Psoas muscle (tissue), 8 donors: Measurements from ENCODE around the gene CASK. TPM values are rescaled to one million over a fixed set of nuclear protein-coding genes. Genes with fewer than 3 reads are reported as not detected.

ENCODE experiments used
- ATAC-seq, 4 donors: fragments of 200-7000 bp; cut with Tn5 transposase; one replicate each; pipeline ENCODE4 v1.9.1; 2020; ENCODE audit warnings: moderate library complexity in 3 of 4, mild to moderate bottlenecking in 2 of 4
- DNase-seq, 2 donors: peaks; one replicate each; pipeline ENCODE4 v3.0.0-alpha.2; 2020
- H3K27ac ChIP-seq: fragments of 200-600 bp; one replicate; pipeline ENCODE4 v1.8.0; 2022
- H3K27me3 ChIP-seq, 3 donors: fragments of 200-600 bp in 1 of 3; one replicate each; pipeline versions ENCODE4 v1.6.1 to v1.8.0; 2013 to 2022; ENCODE audit warnings: low read length in 2 of 3, mild to moderate bottlenecking in 2 of 3, moderate library complexity in 1 of 3; ENCODE audit not compliant: insufficient read depth in 3 of 3
- H3K36me3 ChIP-seq, 2 donors: fragments of 200-600 bp in 1 of 2; one replicate each; pipeline versions ENCODE4 v1.6.1 to v1.8.0; 2013 to 2022; ENCODE audit warnings: low read depth in 1 of 2, mild to moderate bottlenecking in 1 of 2, moderate library complexity in 1 of 2; ENCODE audit not compliant: insufficient read depth in 1 of 2
- H3K4me1 ChIP-seq: fragments of 200-600 bp; one replicate; pipeline ENCODE4 v1.8.0; 2022
- H3K4me3 ChIP-seq: fragments of 200-600 bp; one replicate; pipeline ENCODE4 v1.8.0; 2022; ENCODE audit warnings: mild to moderate bottlenecking
- H3K9me3 ChIP-seq: fragments of 200-600 bp; one replicate; pipeline ENCODE4 v1.8.0; 2022
- WGBS, 3 donors: extraction: QIAGEN DNeasy Blood & Tissue Kit; methylation state at CpG; one replicate each; pipeline versions ENCODE4 v1.1.6 to v1.1.7; 2013; 5-methylcytosine and 5-hydroxymethylcytosine counted together
- intact Hi-C, 2 donors: fragments of 100-400 bp; cut with DNase I; formaldehyde crosslinking; loops; one replicate each; pipeline versions ENCODE4 v1.11.0 to v1.14.2; 2022
- polyA plus RNA-seq, 3 donors: library from polyadenylated mRNA; stranded (reverse); fragments of 200-250 nt; gene quantifications; one replicate each; pipeline ENCODE4 v1.2.3, GENCODE V29; 2013
- total RNA-seq, 4 donors: library from RNA; stranded (reverse); fragmentation: NEBNext Ultra II Directional in 2 of 4; extraction: Animal tissue kit (Norgen Biotek cat#: 25700) in 2 of 4; gene quantifications; one replicate each; pipeline versions ENCODE4 v1.2.1 to v1.2.4, GENCODE V29; 2021 to 2023
- TF ChIP-seq, protein P1 (sequence below): fragments of 200-600 bp; IDR thresholded peaks from one replicate; pipeline ENCODE4 v1.8.0; 2022; ENCODE audit warnings: antibody characterized with exemption
- donor health status: healthy with polysubstance abuse.
- donor health status: DM: no; HTN: no; CAD: no; lungs with moderate emphysema.
- donor health status: Bipolar disorder and iron deficiency.
- donor health status: healthy.
- donor health status: DM: yes; HTN: yes; CAD: no.
- donor health status: DM: no; HTN: no; CAD: no.
- donor health status: DM: no; HTN: no; CAD: no.
- donor health status: DM: yes; HTN: yes; CAD: no.

CASK gene
- total and polyA plus RNA-seq, 7 donors: 2.8 to 19.4 (median 9.7) TPM

GRCh38 chrX:41630091-41630490, 293.3 kb downstream of the CASK start:
- no peaks in the 10 kb centered on the region for H3K9me3 ChIP-seq
- no peaks in the 10 kb centered on the region for H3K4me1 ChIP-seq
- 86 to 100% (median 92%) methylated on average over 2 of the region's 2 CpGs for WGBS, 3 donors
- DNase-seq: no peak
- intact Hi-C loops: no loop called here
- H3K27ac ChIP-seq: no peak overlapping the region
- H3K36me3 ChIP-seq: peaks cover 0 to 5% of the 10 kb centered on the region in 2 donors
- H3K27me3 ChIP-seq: peaks cover 0 to 3% (median 0%) of the 10 kb centered on the region in 3 donors
- ATAC-seq: no peak
- TF ChIP-seq, protein P1, sequence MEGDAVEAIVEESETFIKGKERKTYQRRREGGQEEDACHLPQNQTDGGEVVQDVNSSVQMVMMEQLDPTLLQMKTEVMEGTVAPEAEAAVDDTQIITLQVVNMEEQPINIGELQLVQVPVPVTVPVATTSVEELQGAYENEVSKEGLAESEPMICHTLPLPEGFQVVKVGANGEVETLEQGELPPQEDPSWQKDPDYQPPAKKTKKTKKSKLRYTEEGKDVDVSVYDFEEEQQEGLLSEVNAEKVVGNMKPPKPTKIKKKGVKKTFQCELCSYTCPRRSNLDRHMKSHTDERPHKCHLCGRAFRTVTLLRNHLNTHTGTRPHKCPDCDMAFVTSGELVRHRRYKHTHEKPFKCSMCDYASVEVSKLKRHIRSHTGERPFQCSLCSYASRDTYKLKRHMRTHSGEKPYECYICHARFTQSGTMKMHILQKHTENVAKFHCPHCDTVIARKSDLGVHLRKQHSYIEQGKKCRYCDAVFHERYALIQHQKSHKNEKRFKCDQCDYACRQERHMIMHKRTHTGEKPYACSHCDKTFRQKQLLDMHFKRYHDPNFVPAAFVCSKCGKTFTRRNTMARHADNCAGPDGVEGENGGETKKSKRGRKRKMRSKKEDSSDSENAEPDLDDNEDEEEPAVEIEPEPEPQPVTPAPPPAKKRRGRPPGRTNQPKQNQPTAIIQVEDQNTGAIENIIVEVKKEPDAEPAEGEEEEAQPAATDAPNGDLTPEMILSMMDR: no peak
- no peak overlapping the region for H3K4me3 ChIP-seq

DNA sequence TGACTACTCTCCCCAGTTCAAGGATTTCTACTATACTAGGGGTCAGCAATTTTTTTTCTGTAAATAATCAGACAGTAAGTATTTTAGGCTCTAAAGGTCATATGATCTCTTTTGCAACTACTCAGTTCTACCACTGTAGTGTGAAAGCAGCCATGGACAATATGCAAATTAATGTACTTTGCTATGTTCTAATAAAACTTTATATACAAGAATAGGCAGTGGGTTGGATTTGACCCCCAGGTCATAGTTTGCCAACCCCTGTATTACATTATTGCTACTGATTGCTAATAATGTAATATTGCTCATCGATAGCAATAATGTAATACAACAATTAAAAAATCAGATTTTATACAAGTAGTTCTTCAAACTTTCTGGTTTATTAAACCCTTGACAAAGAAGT, 293.8 kb downstream of the CASK start:
- H3K27ac ChIP-seq: no peak overlapping the region
- H3K4me3 ChIP-seq: no peak overlapping the region
- H3K4me1 ChIP-seq: no peaks in the 10 kb centered on the region
- no peak for DNase-seq
- H3K9me3 ChIP-seq: no peaks in the 10 kb centered on the region
- TF ChIP-seq, protein P1: no peak
- peaks cover 0 to 3% (median 0%) of the 10 kb centered on the region in 3 donors for H3K27me3 ChIP-seq
- H3K36me3 ChIP-seq: peaks cover 0 to 5% of the 10 kb centered on the region in 2 donors
- 92 to 100% (median 96%) methylated on average over 1 of the region's 1 CpG for WGBS, 3 donors
- no peak for ATAC-seq
- intact Hi-C loops: no loop called here

DNA sequence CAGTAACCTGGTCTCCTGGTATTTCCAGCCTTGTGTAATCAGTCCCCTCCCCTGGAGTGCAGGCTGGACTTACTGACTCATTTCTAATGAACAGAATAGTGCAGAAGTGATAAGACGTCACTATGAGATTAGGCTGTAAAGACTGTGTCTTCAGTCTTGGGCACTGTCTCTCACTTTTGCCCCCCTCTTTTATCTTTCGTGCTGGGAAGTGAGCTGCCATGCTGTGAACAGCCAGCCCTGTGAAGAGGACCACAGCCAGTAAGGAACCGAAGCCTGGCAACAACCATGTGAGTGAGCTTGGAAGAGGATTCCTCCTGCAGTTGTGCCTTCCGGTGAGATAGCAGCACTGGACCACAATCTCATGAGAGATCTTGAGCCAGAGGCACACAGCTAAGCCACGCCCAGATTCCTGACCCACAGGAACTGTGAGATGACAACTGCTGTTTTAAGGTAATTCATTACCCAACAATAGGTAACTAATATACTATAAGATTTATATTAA, 302.1 kb downstream of the CASK start:
- no peak for ATAC-seq
- 48 to 81% (median 49%) methylated on average over 5 of the region's 5 CpGs for WGBS, 3 donors
- H3K27ac ChIP-seq: no peak overlapping the region

DNA sequence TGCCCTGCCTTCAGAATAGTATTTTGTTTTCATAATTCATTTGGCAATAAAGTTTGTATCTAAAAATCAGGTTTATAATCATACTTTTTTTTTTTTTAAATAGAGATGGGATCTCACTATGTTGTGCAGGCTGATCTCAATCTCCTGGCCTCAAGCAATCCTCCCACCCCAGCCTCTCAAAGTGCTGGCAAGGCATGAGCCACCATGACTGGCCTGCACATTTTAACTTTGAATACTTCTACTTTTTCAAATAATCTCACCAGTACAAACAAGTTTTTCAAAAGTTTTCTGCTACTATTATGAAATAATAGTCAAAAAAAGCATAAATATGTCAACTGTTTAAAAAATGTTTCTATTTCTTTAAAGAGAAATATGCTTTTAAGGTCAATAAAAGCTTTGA, 304.1 kb downstream of the CASK start:
- DNase-seq: no peak
- Histone ChIP-seq H3K4me3 (no peak overlapping the region), H3K9me3 (no peaks in the 10 kb centered on the region), H3K4me1 (no peaks in the 10 kb centered on the region), H3K36me3 (no peaks in the 10 kb centered on the region), H3K27ac (no peak overlapping the region), H3K27me3 (peaks cover 0 to 4% (median 0%) of the 10 kb centered on the region in 3 donors)
- intact Hi-C loops: no loop called here
- no peak for ATAC-seq
- TF ChIP-seq, protein P1: no peak

More for the DNA sequence above, 302.1 kb downstream of the CASK start:
- Histone ChIP-seq H3K4me3 (no peak overlapping the region), H3K9me3 (no peaks in the 10 kb centered on the region), H3K27me3 (peaks cover 0 to 4% (median 0%) of the 10 kb centered on the region in 3 donors), H3K4me1 (no peaks in the 10 kb centered on the region), H3K36me3 (peaks cover 0 to 3% of the 10 kb centered on the region in 2 donors)
- DNase-seq: no peak
- TF ChIP-seq, protein P1: no peak
- intact Hi-C loops: no loop called here

DNA sequence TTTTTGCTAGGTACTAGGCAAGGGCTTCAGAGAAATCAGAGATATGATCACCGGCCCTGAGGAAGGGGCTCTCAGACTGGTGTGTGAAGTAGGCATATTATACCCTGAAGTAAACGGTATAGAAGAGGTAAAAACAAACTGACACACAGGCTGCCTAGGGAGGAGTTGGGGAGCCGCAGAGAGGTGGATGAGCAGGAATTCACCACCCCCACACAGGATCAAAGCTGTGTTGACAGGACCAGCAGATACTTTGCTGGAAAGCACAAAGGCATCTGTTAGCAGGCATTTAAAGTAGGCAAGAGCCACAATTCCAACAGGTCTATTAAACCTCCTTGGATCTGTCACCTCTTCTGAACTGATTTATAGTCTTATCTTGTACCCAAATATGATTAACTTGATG, 306.4 kb downstream of the CASK start:
- H3K27me3 ChIP-seq: peaks cover 0 to 4% (median 0%) of the 10 kb centered on the region in 3 donors
- 68 to 82% (median 76%) methylated on average over 3 of the region's 3 CpGs for WGBS, 3 donors
- DNase-seq (no peak), ATAC-seq (no peak)
- no peaks in the 10 kb centered on the region for H3K4me1 ChIP-seq
- H3K36me3 ChIP-seq: no peaks in the 10 kb centered on the region
- intact Hi-C loops: no loop called here
- no peak overlapping the region for H3K27ac ChIP-seq
- H3K4me3 ChIP-seq: no peak overlapping the region
- H3K9me3 ChIP-seq: no peaks in the 10 kb centered on the region
- TF ChIP-seq, protein P1: no peak
